GM12875 (cell line): ENCODE results near the gene DEAF1.

Experiments
- H3K4me3 ChIP-seq: one replicate; pipeline ENCODE4 v1.5.1; 2011; ENCODE audit warnings: low read depth, low read length, control low read depth
- CTCF ChIP-seq: IDR thresholded peaks from 2 replicates; pipeline ENCODE4 v1.5.1; 2011; ENCODE audit warnings: low read depth, mild to moderate bottlenecking, control low read depth, inconsistent platforms, low read length, moderate library complexity, borderline replicate concordance; ENCODE audit not compliant: insufficient read depth

DEAF1 gene

GRCh38 chr11:645536-645935, 49.5 kb downstream of the DEAF1 start:
- no peak overlapping the region for H3K4me3 ChIP-seq
- TF ChIP-seq CTCF, result no peak

- H3K4me3 ChIP-seq, result no peak overlapping the region
- TF ChIP-seq CTCF, result no peak
These were observed 50.9 kb downstream of the DEAF1 start for GRCh38 chr11:643849-644738.

- H3K4me3 ChIP-seq, result no peak overlapping the region
- TF ChIP-seq CTCF, result no peak
These were observed 51.7 kb downstream of the DEAF1 start for GRCh38 chr11:643366-643765.

- no peak overlapping the region for H3K4me3 ChIP-seq
- no peak for TF ChIP-seq CTCF
These were observed 53.1 kb downstream of the DEAF1 start for GRCh38 chr11:641806-642370.

- no peak for TF ChIP-seq CTCF
- H3K4me3 ChIP-seq, result no peak overlapping the region
These were observed 54.9 kb downstream of the DEAF1 start for GRCh38 chr11:640021-640706.

- no peak overlapping the region for H3K4me3 ChIP-seq
- no peak for TF ChIP-seq CTCF
These were observed 55.6 kb downstream of the DEAF1 start for GRCh38 chr11:639332-639955.
